ENCODE results near the gene APMAP. TPM values are rescaled to one million over a fixed set of nuclear protein-coding genes. Genes with fewer than 3 reads are reported as not detected.
A peak's percentile ranks its signal among the peaks of the same experiment; 100 is the strongest.

The APMAP gene
- total and polyA plus RNA-seq, 2 of the 13 experiments (the other 11 are each of a cell fraction or from before 2014, with no cell fraction given), result 168 to 214 TPM

- TF ChIP-seq ZBTB2 (CRISPR knock-in tag; IDR thresholded peaks at IDR 0.05; ENCODE audit: low read depth) (no peak), ZSCAN9 (CRISPR knock-in tag; IDR thresholded peaks at IDR 0.05; ENCODE audit: borderline replicate concordance) (no peak), POLR2AphosphoS5 (IDR thresholded peaks at IDR 0.05; ENCODE audit: low read depth, low read length) (no peak), ZNF282 (IDR thresholded peaks at IDR 0.05; ENCODE audit: partially characterized antibody) (no peak), RAD51 (IDR thresholded peaks at IDR 0.05; ENCODE audit: borderline replicate concordance) (no peak), SIN3B (IDR thresholded peaks at IDR 0.05; ENCODE audit: low read length) (no peak), ZNF570 (CRISPR knock-in tag; IDR thresholded peaks at IDR 0.05; ENCODE audit: borderline replicate concordance) (no peak), PAXIP1 (CRISPR knock-in tag; conservative IDR thresholded peaks at IDR 0.05) (peak; percentile 62), BRD4 (CRISPR knock-in tag; IDR thresholded peaks at IDR 0.05) (no peak), ETV5 (CRISPR knock-in tag; IDR thresholded peaks at IDR 0.05; ENCODE audit: borderline replicate concordance) (0 out of 2 replicates have a peak, but pooled peaks have one; percentile 20), DPF2 (CRISPR knock-in tag; IDR thresholded peaks at IDR 0.05; ENCODE audit: borderline replicate concordance, low read depth) (peak; percentile 72; the same call in 1 of the 2 replicates), PITX1 (CRISPR knock-in tag; IDR thresholded peaks at IDR 0.05) (0 out of 2 replicates have a peak, but pooled peaks have one; percentile 24), DMAP1 (CRISPR knock-in tag; IDR thresholded peaks at IDR 0.05) (no peak), PHF5A (CRISPR knock-in tag; IDR thresholded peaks at IDR 0.05; ENCODE audit: low read depth, unreplicated experiment) (no peak), SRSF9 (IDR thresholded peaks at IDR 0.05; ENCODE audit: borderline replicate concordance, insufficient read depth, low read depth, low read length, poor library complexity, severe bottlenecking) (no peak), SP5 (CRISPR knock-in tag; IDR thresholded peaks at IDR 0.05; ENCODE audit: borderline replicate concordance, low read depth) (peak; percentile 45; the same call in 1 of the 2 replicates), BRCA1 (CRISPR knock-in tag; IDR thresholded peaks at IDR 0.05) (no peak), KAT8 (CRISPR knock-in tag; IDR thresholded peaks at IDR 0.05) (peak; percentile 82; the same call in 1 of the 2 replicates), PRDM10 (CRISPR knock-in tag; IDR thresholded peaks at IDR 0.05; ENCODE audit: low read depth) (peak; percentile 56; the same call in 1 of the 2 replicates), HMGA1 (CRISPR knock-in tag; conservative IDR thresholded peaks at IDR 0.05) (no peak), SAP130 (CRISPR knock-in tag; IDR thresholded peaks at IDR 0.05; ENCODE audit: low read depth) (peak; percentile 77), ZMYM3 (CRISPR knock-in tag; IDR thresholded peaks at IDR 0.05) (peak; percentile 94), CCDC6 (CRISPR knock-in tag; IDR thresholded peaks at IDR 0.05) (peak; percentile 33; the same call in 1 of the 2 replicates), RARG (CRISPR knock-in tag; IDR thresholded peaks at IDR 0.05; ENCODE audit: low read depth) (no peak)
These were observed 5.3 kb downstream of the APMAP start (continued) for GRCh38 chr20:24987244-24987643.

Data from HepG2 (cell line).